Endothelial cell of umbilical vein (primary cell): Measurements from ENCODE around the gene FREM3. TPM values are rescaled to one million over a fixed set of nuclear protein-coding genes. Genes with fewer than 3 reads are reported as not detected.

Experiments used
- BruUV-seq: library from RNA; stranded (reverse); fragments of 400-500 nt; replicated peaks from 2 replicates; lab custom pipeline; 2021; lab: Mats Ljungman, UMichigan
- CTCF ChIA-PET: fragments of 300-600, 350-600 bp; sonication (Branson Sonifier 250); formaldehyde crosslinking; loops from one replicate; lab custom pipeline; 2021; ENCODE audit warnings: antibody characterized with exemption, inconsistent platforms; lab: Charles Lee
- POLR2A ChIA-PET: fragments of 300-600, 350-600 bp; sonication (Branson Sonifier 250); formaldehyde crosslinking; loops from one replicate; lab custom pipeline; 2021; ENCODE audit warnings: antibody characterized with exemption, inconsistent platforms; lab: Charles Lee
- DNase-seq: peaks from one replicate; pipeline ENCODE4 v3.0.0-alpha.2; 2011; ENCODE audit warnings: low read depth, low spot score
- FAIRE-seq: peaks from 2 replicates; lab custom pipeline; 2011; peaks lifted over from hg19 to GRCh38; lab: Jason Lieb, UNC
- H2AFZ ChIP-seq: 2 replicates; pipeline ENCODE4 v1.6.0; 2012; ENCODE audit warnings: low read depth, low read length, control low read depth, inconsistent platforms
- H3K27ac ChIP-seq: 2 replicates; pipeline ENCODE4 v1.5.1; 2011; ENCODE audit warnings: low read depth, mild to moderate bottlenecking, control low read depth, low read length, moderate library complexity; ENCODE audit not compliant: insufficient read depth
- H3K27me3 ChIP-seq, 2 experiments: 2 replicates each; pipeline versions ENCODE4 v1.6.0 to v1.6.1; 2011; ENCODE audit warnings: low read length in 2 of 2, mixed read lengths in 1 of 2; ENCODE audit not compliant: control insufficient read depth in 2 of 2, insufficient read depth in 2 of 2
- H3K36me3 ChIP-seq, 2 experiments: 2 replicates in 1 of 2; 3 replicates in 1 of 2; pipeline ENCODE4 v1.5.1; 2011; ENCODE audit warnings: low read length in 2 of 2, mild to moderate bottlenecking in 1 of 2, moderate library complexity in 1 of 2; ENCODE audit not compliant: control insufficient read depth in 2 of 2, insufficient read depth in 2 of 2; ENCODE audit errors: extremely low read depth in 1 of 2
- H3K4me1 ChIP-seq: 3 replicates; pipeline ENCODE4 v1.5.1; 2011; ENCODE audit warnings: mild to moderate bottlenecking, low read length; ENCODE audit not compliant: control insufficient read depth, insufficient read depth; ENCODE audit errors: extremely low read depth
- H3K4me2 ChIP-seq: 2 replicates; pipeline ENCODE4 v1.6.1; 2011; ENCODE audit warnings: low read length, control low read depth, mixed read lengths; ENCODE audit not compliant: insufficient read depth
- H3K4me3 ChIP-seq, 3 experiments: fragments of 200-600 bp in 1 of 3; sonication (generic), shearing (Covaris generic) in 1 of 3; replicated peaks in 1 of 3; 2 replicates each; pipeline ENCODE4 v1.5.1; 2011 to 2016; ENCODE audit warnings: control low read depth in 3 of 3, low read length in 3 of 3, mild to moderate bottlenecking in 2 of 3, inconsistent platforms in 1 of 3, low read depth in 1 of 3, moderate library complexity in 1 of 3; ENCODE audit not compliant: insufficient read depth in 1 of 3
- H3K79me2 ChIP-seq: 2 replicates; pipeline ENCODE4 v1.6.0; 2012; ENCODE audit warnings: low read length, inconsistent platforms; ENCODE audit not compliant: control insufficient read depth, insufficient read depth
- H3K9ac ChIP-seq: replicated peaks from 2 replicates; pipeline ENCODE3; 2011; ENCODE audit warnings: low read length, control low read depth; ENCODE audit not compliant: insufficient read depth; ENCODE audit errors: extremely low read depth
- H3K9me1 ChIP-seq: replicated peaks from 3 replicates; pipeline ENCODE4 v1.6.0; 2011; ENCODE audit warnings: mild to moderate bottlenecking, low read length; ENCODE audit not compliant: control insufficient read depth, insufficient read depth; ENCODE audit errors: extremely low read depth
- H3K9me3 ChIP-seq: replicated peaks from 2 replicates; pipeline ENCODE4 v1.5.1; 2012; ENCODE audit warnings: low read length, inconsistent platforms; ENCODE audit not compliant: control insufficient read depth, insufficient read depth
- H4K20me1 ChIP-seq: replicated peaks from 2 replicates; pipeline ENCODE3; 2011; ENCODE audit warnings: mild to moderate bottlenecking, low read length; ENCODE audit not compliant: control insufficient read depth, insufficient read depth; ENCODE audit errors: extremely low read depth
- CTCF ChIP-seq, 2 donors: IDR thresholded peaks; 1 replicate in 1 of 2; 2 replicates in 1 of 2; pipeline ENCODE4 v1.5.1; 2011; ENCODE audit warnings: low read length in 2 of 2, mild to moderate bottlenecking in 2 of 2, moderate library complexity in 2 of 2, control low read depth in 1 of 2, inconsistent platforms in 1 of 2, low read depth in 1 of 2; ENCODE audit not compliant: insufficient read depth in 1 of 2; ENCODE audit errors: extremely low read depth in 1 of 2
- EZH2 ChIP-seq: IDR thresholded peaks from 2 replicates; pipeline ENCODE4 v1.6.1; 2012; ENCODE audit warnings: borderline replicate concordance, low read depth, mild to moderate bottlenecking, moderate library complexity, low read length, inconsistent platforms; ENCODE audit not compliant: severe bottlenecking
- FOS ChIP-seq: IDR thresholded peaks from 2 replicates; pipeline ENCODE4 v1.6.1; 2011; ENCODE audit warnings: mild to moderate bottlenecking, low read length, moderate library complexity, borderline replicate concordance; ENCODE audit not compliant: insufficient read depth
- GATA2 ChIP-seq: IDR thresholded peaks from 2 replicates; pipeline ENCODE4 v1.7.0; 2011; ENCODE audit warnings: low read depth, mild to moderate bottlenecking, moderate library complexity, mixed read lengths, low read length; ENCODE audit not compliant: insufficient read length, insufficient read depth
- JUN ChIP-seq: IDR thresholded peaks from 2 replicates; pipeline ENCODE4 v1.6.1; 2011; ENCODE audit warnings: borderline replicate concordance, low read depth; ENCODE audit not compliant: insufficient read length, insufficient read depth
- MAX ChIP-seq: IDR thresholded peaks from 2 replicates; pipeline ENCODE4 v1.6.1; 2011; ENCODE audit not compliant: insufficient read depth, insufficient read length
- MYC ChIP-seq: IDR thresholded peaks from one replicate; pipeline ENCODE4 v1.6.1; 2011; ENCODE audit warnings: mild to moderate bottlenecking, low read depth, low read length
- POLR2A ChIP-seq: IDR thresholded peaks from 2 replicates; pipeline ENCODE4 v1.6.1; 2012; ENCODE audit warnings: low read depth, mild to moderate bottlenecking, control low read depth, low read length
- POLR2AphosphoS5 ChIP-seq: IDR thresholded peaks from 2 replicates; pipeline ENCODE4 v1.6.1; 2012; ENCODE audit warnings: low read depth, mild to moderate bottlenecking, control low read depth, low read length, moderate library complexity; ENCODE audit not compliant: insufficient read depth
- dilution Hi-C: fragments of 300-500 bp; cut with MboI; formaldehyde crosslinking; loops from one replicate; pipeline ENCODE4 v1.15.0; 2019; ENCODE audit warnings: low sequenced_read_pairs; ENCODE audit not compliant: extremely low pct_ligation_motif_present
- intact Hi-C: fragments of 100-400 bp; cut with micrococcal nuclease; formaldehyde crosslinking; loops from one replicate; pipeline ENCODE4 v1.10.0; 2022
- polyA plus RNA-seq, 4 experiments: library from polyadenylated mRNA; depleted of rRNA in 3 of 4; stranded (reverse) in 3 of 4; unstranded in 1 of 4; fragments of >200 nt; gene quantifications; 2 replicates each; pipeline versions ENCODE4 v1.2.1 to v1.2.3, GENCODE V29; 2011 to 2012; ENCODE audit warnings: missing spikeins in 1 of 4
- total RNA-seq: library from RNA; stranded (reverse); gene quantifications from 2 replicates; pipeline ENCODE4 v1.2.3, GENCODE V29; 2021

Gene FREM3
- total and polyA plus RNA-seq, 2 donors (not counting 3 experiments of a cell fraction or from before 2014, with no cell fraction given): 0.04 to 0.08 TPM

GRCh38 chr4:143653031-143653430 lies 47.4 kb downstream of the FREM3 start:
- dilution Hi-C loops: no loop called here
- Histone ChIP-seq H3K4me1 (no peaks in the 10 kb centered on the region), H3K27ac (no peak overlapping the region), H3K9ac (no peak overlapping the region), H3K9me1 (no peaks in the 10 kb centered on the region), H3K27me3 (no peaks in the 10 kb centered on the region), H3K79me2 (no peaks in the 10 kb centered on the region), H3K9me3 (no peaks in the 10 kb centered on the region), H3K36me3 (no peaks in the 10 kb centered on the region), H3K4me3 (no peak overlapping the region), H2AFZ (no peak overlapping the region), H4K20me1 (no peaks in the 10 kb centered on the region), H3K4me2 (no peak overlapping the region)
- POLR2A ChIA-PET: no interaction called here
- DNase-seq (peak; percentile 61), FAIRE-seq (no peak)
- BruUV-seq: no TSS peak
- intact Hi-C loops: no loop called here
- CTCF ChIA-PET: no interaction called here
- TF ChIP-seq MYC (no peak), JUN (no peak), CTCF (IDR thresholded peaks at IDR 0.05; ENCODE audit: extremely low read depth in 1 of 2, insufficient read depth in 1 of 2, low read depth in 1 of 2, low read length in 2 of 2) (no peak), GATA2 (no peak), EZH2 (no peak), POLR2A (no peak), MAX (no peak), FOS (no peak), POLR2AphosphoS5 (no peak)
